HG03159 (cell line): Measurements from ENCODE around the gene WDFY4.
"Not testable (repeated sequence)": the region's sequence is repeated elsewhere in the genome, so short reads cannot be mapped to it uniquely, and the experiment has no call there.

Experiments
- ATAC-seq: cut with Tn5 transposase; IDR thresholded peaks from one replicate; pipeline ENCODE4 v1.9.1; 2021; ENCODE audit warnings: mild to moderate bottlenecking, moderate library complexity; ENCODE audit not compliant: unreplicated experiment

Gene WDFY4, protein sequence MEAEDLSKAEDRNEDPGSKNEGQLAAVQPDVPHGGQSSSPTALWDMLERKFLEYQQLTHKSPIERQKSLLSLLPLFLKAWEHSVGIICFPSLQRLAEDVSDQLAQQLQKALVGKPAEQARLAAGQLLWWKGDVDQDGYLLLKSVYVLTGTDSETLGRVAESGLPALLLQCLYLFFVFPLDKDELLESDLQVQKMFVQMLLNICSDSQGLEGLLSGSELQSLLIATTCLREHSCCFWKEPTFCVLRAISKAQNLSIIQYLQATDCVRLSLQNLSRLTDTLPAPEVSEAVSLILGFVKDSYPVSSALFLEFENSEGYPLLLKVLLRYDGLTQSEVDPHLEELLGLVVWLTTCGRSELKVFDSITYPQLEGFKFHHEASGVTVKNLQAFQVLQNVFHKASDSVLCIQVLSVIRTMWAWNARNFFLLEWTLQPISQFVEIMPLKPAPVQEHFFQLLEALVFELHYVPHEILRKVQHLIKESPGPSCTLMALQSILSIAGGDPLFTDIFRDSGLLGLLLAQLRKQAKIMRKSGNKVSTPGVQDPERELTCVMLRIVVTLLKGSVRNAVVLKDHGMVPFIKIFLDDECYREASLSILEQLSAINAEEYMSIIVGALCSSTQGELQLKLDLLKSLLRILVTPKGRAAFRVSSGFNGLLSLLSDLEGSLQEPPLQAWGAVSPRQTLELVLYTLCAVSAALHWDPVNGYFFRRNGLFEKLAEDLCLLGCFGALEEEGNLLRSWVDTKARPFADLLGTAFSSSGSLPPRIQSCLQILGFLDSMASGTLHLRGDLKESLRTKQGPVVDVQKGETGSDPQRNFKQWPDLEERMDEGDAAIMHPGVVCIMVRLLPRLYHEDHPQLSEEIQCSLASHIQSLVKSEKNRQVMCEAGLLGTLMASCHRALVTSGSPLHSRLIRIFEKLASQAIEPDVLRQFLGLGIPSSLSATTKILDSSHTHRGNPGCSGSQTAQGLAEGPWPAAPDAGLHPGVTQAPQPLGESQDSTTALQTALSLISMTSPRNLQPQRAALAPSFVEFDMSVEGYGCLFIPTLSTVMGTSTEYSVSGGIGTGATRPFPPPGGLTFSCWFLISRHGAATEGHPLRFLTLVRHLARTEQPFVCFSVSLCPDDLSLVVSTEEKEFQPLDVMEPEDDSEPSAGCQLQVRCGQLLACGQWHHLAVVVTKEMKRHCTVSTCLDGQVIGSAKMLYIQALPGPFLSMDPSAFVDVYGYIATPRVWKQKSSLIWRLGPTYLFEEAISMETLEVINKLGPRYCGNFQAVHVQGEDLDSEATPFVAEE (N-terminal part only)

DNA sequence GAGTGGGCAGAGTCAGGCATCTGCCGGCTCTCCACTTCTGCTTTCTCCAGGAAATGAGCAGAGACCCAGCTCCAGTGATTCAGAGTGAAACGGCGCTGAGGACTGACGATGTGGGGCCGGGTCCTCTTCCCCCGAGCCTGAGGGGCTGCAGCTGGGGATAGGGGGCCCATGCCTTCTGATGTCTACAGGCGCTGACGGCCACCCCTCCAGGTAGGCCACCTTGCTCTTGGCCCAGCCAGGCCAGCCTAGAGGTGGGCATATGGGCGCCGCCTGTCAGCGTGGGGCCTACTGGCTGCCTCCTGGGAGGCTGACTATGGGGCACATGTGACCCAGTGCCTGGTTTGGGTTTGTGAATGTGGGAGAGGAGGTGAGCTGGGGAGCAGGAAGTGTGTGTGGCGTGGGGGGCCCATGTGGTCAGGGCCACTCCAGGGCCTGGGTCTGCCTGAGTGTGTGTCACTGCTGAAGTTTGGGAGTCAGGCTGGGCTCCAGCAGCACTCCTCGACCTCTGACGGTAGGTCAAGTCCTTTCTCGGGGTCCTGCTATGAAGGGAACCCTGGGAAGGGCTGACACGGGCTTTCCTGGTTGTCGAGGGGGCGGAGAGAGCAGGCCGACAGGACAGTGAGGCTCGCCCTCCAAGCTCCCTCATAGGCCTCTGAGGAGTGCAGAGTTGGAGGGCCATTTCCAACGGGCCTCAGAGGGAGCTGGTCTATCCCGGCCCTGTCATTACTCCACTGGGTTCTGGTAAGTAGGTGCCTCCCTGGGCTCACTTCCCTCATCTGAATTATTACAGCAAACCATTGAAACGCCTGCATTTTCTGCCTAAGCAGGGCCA lies at the start of gene WDFY4:
TSS of gene WDFY4 (plus strand) at position 82 of the 832 bp plus-strand sequence. CDS start 24,860 bp downstream, outside the sequence.
- peak; percentile 71 for ATAC-seq

DNA sequence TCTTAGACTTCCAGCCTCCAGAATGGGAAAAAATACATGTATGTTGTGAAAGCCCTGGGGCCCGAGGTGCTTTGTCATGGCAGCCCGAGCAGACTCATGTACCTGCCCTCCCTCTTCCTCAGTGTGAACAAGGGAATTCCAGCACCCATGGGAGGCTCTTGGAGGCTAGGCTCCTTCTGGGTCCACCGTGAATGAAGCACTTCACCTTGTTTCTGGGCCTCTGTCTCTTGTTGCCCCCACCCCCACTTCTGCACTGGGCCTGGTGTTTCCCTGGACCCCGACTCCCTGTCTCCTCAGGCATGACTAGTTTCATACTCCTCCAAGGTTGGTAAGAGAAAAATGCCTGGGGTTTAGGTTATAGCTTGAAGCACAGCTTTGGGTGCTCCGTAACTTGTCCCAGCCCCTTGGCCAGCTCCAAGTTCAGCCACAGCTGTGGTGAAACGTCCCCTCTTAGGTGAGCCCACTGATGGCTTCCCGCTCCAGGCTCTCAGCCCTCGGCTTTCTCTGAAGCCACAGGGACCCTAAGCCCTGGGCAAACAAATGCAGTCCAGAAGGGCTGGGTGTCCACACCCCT lies 49.6 kb upstream of the WDFY4 start:
- ATAC-seq, result no peak

DNA sequence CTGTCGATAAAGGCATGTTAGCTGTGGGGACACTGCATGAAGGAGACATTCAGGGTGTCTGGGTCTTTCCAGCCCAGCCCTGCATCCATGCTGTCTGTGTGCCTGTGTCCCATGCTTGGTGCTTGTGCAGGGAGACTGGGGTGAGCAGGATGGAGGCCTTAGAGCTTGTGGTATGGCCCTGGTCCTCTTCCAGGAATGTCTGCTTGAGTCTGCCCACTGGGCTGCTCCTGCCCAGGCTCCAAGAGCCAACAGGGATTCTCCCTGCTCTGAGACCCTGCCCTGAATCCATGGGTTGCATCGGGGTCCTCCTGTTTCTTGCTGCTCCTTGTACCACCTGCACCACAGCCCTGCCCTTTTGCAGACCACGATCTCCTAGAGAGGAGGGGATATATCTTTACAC lies 48.4 kb upstream of the WDFY4 start:
- no peak for ATAC-seq

DNA sequence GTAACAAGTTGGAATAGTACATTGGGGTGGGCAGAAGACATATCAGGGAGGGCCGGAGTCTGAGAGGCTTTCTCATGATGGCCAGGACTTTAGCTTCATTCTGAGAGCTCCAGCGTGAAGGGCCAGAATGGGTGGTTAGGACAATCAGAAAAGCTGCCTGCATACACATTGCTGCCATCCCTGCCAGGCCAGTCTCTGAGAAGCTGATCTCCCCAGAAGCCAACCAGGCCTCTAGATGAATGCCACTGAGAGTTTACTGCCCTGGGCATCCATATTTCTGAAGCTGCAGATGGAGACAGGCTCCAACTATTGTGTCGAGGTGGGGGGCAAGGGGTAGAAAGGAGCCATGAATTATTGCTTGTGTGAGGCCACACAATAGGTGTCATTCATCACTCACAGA lies 47.8 kb upstream of the WDFY4 start:
- no peak for ATAC-seq

DNA sequence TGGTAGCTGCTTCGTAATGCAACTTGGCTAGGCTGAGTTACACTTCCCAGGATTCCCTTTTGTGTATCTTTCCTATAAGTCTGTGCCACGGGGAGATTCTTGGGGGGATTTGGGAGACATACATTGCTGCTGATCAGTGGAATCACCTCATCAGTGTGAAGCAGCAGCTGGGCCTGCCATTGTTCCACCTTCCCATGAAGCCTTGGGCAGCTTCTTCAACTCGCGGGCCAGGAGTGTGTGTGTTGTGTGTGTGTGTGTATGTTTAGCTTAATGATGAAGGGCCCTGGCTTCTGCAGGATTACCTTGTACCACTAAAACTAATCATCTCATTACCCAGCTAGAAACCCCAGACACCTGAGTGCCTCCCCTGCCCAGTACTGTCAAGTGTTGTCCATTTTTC lies 46.5 kb upstream of the WDFY4 start:
- ATAC-seq, result no peak

DNA sequence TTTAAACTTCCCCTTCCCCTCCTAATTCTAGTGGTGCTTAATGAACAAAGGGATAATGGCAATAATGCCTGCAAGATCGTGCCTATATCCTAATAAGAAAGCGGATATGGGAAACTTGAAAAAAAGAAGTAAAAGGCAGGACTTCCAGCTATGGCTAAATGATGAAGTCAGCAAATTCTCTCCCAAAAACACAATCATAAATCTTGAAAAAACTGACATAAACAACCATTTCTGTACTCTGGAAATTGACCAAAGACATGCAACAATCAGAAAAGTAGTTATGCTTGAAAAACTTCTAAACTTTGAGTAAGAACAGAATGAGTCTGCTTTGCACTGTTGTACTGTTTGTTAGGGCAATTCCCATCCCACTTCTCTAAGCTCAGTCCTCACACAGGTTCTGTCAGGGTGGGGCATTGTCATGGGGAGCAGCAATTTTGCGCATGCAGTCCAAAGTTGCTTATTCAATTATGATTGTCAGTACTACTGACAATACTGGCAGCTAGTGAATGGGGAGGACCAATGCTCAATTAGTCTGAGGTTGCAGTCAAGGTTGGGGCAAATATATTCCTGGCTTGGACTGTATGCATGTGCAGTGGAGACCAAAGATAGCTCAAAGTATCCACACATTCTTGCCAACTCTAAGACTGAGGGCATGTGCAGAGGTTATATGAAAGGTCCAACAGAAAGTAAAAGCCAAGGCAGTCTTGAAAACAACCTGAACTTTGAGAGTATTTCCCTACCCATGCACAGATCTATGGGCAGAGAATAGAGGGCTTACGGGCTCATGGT lies 45.7 kb upstream of the WDFY4 start:
- no peak for ATAC-seq

DNA sequence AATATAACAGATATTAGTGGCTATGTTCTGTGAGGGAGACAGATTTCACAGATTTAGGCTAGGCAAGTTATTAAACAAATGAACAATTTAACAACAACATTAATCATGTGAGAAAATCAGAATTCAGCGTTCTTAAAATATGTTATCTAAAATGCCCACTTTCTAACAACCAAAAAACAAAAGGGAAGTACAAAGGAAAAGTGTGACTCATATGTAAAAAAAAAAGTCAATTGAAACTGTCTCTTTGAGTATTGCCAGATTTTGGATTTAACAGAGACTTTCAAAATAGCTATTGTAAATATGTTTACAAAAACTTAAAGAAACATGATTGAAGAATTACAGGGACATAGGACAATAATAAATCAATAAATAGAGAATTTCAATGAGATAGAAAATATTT lies 45.0 kb upstream of the WDFY4 start:
- no peak for ATAC-seq

DNA sequence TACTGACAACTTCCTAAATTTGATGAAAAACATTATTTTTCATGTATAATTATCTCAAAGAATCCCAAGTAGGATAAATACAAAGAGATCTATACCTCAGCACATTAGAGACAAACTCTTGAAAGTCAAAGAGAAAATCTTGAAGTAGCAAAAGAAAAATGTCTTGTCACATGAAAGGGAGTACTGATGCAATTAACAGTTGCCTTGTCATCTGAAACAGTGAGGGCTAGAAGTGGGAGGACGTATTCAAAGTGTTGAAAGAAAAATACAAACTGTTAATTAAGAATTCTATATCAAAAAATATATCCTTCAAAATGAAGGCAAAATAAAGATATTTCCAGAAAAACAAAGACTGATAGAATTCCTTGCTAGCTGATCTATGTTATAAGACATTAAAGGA lies 44.3 kb upstream of the WDFY4 start:
- ATAC-seq, result no peak

DNA sequence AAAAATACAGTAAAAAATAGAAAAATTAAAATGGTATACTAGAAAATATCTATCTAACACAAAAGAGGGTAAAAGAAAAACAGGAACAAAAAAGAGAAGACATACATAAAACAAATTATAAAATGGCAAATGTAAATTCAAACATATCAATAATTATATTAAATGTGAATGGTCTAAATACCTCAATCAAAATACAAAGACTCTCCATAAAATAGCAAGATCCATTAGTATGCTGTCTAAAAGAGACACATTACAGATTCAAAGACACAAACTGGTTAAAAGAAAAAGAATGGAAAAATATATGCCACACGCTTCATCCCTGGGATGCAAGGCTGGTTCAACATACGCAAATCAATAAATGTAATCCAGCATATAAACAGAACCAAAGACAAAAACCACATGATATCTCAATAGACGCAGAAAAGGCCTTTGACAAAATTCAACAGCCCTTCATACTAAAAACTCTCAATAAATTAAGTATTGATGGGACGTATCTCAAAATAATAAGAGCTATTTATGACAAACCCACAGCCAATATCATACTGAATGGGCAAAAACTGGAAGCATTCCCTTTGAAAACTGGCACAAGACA lies 43.5 kb upstream of the WDFY4 start:
- ATAC-seq, result not testable (repeated sequence)

DNA sequence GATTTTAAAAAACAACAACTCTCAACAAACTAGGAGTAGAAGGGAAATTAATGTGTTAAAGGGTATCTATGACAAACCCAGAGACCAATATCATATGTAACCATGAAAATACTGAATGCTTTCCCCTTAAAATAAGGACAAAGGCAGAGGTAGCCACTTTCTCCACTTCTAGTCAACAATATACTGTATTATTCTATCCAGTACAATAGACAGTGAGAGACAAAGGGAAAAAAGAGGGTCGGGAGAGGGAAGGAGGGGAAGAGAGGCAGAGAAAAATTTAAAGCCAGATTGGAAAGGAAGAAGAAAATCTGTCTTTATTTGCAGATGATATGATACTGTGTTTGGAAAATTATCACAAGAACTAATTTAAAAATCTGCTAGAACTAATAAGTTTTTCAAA lies 39.1 kb upstream of the WDFY4 start:
- ATAC-seq, result no peak

DNA sequence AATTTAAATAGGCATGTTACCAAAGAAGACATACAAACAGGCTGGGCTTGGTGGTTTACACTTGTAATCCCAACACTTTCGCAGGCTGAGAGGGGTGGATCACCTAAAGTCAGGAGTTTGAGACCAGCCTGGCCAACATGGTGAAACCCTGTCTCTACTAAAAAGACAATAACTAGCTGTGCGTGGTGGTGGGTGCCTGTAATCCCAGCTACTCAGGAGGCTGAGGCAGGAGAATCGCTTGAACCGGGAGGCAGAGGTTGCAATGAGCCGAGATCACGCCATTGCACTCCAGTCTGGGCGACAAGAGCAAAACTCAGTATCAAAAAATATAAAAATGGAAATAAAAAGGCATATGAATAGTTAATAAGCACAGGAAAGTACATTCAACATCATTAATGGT lies 37.6 kb upstream of the WDFY4 start:
- not testable (repeated sequence) for ATAC-seq

DNA sequence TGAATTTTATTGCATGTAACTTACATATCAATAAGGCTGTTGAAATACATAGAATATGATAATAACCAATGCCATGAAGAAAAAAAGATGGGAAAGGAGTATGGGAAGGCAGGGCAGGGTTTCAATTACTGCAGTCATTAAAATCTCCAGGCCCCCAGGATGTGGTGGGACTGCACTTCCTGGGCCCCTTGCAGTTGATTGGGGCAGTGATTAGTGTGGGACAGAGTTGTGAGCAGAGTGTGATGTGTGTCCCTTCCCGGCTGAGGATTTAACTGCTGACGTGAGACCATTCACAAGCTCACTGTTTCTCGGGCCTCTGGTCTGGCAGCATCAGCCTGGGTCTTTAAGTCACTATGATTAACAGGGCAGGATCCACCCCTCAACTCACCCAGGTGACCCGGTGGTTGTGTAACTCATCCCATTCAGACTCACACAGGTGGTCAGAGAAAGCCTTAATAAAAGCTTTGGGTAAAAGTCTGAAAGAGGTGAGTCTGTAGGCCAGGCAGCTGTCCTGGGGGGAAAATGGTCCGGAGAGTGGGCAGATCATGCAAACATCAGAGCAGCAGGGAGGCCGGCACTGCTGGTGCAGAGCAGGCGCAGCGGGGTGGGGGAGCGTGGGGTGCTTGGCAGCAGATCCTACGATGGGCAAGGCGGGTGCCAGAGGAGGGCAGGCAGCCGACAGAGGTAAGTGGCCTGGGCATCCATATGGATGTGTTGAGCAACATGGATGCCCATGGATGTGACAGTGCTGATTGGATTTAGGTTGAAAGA lies 36.3 kb upstream of the WDFY4 start:
- ATAC-seq, result no peak

DNA sequence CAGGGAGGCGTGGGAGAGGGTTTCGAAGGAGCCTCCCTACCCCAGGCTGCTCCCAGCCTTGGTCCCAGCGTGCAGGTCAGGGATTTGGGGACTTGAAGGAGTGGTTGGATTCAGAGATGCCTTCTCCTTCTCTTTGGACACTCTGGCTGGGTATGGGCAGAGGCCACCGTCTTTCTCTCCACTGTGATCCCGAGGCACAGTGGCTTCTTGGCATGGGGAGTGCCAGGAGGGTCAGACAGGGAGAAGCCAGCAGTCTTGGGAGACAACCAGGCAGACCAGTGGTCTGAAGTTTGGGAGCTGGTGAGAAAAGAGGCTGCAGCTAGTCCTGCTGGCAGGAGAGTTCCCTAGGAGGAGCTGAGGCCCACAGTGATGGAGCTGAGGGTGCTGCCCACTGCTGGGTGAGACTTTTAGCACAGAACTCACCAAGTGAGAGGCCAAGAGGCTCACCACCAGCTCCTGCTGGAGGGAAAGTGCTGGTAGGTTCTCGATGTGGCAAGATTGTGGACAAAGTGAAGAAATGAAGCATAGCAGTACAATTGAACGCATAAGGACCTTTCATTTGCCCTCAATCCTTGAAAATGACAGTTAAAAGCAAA lies 35.2 kb upstream of the WDFY4 start:
- ATAC-seq, result no peak

DNA sequence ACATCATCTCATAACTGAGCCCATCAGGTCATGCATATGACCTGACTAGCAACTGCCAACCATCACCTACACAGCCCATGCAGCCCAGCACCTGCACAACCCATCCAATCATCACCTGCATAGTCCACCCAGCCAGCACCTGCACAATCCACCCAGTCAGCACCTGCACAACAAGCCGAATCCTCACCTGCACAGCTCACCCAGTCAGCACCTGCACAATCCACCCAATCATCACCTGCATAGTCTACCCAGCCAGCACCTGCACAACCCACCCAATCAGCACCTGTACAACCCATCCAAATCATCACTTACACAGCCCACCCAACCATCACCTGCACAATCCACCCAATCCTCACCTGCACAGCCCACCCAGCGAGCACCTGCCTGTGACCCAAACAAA lies 33.4 kb upstream of the WDFY4 start:
- no peak for ATAC-seq

DNA sequence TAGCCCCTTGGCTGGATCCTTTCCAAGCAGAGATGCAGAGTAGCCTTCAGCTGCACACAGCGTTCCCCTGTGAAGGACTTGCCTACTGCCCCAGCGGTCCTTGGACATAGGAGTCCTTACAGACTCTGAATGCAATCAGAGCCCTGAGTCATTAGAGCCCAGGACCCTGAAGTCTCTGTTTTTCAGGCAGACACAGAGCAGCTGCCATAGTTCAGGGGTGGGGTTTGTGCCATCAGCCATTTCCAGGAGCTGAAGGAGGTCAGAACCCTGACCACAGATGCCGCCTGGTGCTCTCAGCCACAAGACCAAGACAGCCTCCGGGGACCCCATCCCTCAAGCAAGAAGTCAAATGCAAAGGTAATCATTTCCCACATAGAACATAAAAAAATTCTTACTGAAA lies 32.8 kb upstream of the WDFY4 start:
- ATAC-seq, result no peak

DNA sequence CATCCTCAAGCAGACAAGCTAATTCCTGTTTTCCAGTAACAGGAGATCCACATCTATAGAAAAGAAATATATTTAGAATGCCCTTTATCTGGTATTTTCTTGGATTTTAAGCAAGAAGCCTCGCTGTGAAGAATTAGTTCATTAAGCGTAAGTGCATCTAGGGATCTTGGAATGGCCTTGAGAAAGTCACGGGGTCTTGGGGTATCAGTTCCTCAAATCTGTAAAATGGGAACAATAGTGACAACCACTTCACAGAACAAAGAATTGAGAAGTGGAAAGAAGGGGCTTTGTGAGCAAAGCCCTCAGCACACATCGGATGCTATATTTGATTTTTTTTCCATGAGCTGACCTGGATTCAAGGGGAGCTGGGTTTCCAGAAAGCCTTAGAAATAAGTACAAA lies 32.3 kb upstream of the WDFY4 start:
- no peak for ATAC-seq

DNA sequence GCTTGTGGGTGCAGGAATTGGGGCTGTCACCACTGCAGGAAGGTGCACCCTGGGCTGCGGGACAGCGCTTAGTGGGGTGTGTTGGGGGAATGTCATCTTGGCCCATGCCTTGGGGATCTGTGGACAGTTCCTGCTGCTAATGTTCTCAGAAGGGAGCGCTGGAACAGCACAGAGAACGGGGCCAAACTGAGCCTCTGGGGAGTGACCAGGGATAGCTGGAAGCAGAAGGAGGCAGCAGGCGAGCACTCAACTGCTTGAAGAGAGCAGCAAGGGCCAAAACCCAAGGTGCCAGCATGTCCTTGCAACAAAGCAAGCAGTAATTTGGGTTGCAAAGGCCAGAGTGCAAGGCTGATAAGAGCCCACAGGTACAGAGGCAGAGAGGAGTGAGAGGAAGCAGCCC lies 31.3 kb upstream of the WDFY4 start:
- ATAC-seq, result no peak
